Measurements from ENCODE around the gene MAP2K6.

Gene MAP2K6

DNA sequence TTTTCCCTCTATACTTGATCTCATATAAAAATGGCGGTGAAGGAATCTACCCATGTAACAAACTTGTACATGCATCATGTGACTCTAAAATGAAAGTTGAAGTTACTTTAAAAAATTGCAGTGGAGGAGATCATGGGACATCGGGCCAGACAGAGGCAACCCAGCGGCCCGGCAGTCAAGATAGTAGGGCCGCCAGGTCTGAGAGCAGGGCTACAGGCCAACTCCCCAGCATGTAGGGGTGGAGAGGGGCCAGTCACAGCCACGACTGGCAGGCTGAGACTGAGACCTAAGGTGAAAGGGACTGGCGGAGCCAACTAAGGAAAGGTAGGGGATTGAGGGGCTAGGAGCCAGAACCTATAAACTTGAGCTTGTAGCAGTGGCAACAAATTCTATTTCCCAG is 150.9 kb downstream of the MAP2K6 start:
- H3K4me3 ChIP-seq (ENCODE audit: low read length), result no peak overlapping the region
- TF ChIP-seq ZNF274 (IDR thresholded peaks at IDR 0.05; ENCODE audit: low read depth, low read length), result no peak

DNA sequence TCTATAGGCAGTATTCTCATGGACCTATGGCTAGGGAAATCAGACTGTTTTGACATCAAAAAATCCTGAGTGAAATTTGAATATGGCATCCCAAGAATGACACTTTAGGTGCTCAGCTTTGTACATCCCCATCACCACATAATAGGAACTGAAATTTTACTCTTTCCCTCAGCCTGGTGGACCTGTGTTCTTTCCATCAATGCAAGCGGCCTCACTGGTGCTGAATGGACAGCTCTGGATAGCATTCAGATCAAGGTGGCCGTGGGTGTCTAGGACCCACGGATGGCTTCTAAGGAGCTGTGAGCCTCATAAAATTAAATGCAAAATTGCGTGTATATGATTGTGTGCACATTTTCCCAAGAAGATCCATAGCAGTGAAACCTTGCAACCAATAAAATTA is 152.6 kb downstream of the MAP2K6 start:
- H3K4me3 ChIP-seq (ENCODE audit: low read length), result no peak overlapping the region
- TF ChIP-seq ZNF274 (IDR thresholded peaks at IDR 0.05; ENCODE audit: low read depth, low read length), result no peak

DNA sequence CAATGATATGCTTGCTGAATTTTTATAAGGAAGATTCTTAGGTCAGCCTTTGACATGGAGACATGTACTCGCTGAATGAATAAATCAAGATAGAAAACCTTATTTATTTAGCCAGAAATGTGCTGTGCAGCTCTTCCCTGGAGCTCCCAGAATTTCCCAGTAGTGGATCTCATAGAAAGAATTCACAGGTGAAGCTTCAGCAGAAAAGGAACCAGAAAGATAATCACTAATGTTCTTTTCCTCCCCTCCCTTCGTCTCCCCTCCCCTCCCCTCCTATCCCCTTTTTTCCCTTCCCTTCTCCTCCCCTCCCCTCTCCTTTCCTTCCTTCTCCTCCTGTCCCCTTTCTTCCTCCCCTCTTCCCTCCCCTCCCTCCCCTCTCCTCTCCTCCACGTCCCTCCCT is 158.2 kb downstream of the MAP2K6 start:
- H3K4me3 ChIP-seq (ENCODE audit: low read length), result no peak overlapping the region
- TF ChIP-seq ZNF274 (IDR thresholded peaks at IDR 0.05; ENCODE audit: low read depth, low read length), result no peak

DNA sequence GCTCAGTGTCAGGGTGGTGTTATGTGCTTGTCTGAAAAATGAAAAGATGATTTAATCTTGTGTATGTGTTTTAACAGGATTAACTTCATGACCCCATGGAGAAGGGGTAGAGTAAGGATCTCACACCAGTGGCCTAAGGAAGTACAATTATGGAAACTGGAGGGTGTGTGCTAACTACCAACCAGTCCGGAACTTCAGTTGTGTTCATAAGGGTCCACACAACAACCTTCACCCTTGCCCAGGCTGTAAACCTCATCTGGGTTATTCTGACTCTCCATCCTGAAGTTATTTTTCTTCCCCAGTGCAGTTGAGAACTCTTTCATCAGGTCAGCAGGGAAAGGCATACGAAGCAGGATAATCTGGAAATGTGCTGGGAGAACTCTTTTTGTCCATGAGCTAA is 158.9 kb downstream of the MAP2K6 start:
- no peak overlapping the region for H3K4me3 ChIP-seq (ENCODE audit: low read length)
- no peak for TF ChIP-seq ZNF274 (IDR thresholded peaks at IDR 0.05; ENCODE audit: low read depth, low read length)

DNA sequence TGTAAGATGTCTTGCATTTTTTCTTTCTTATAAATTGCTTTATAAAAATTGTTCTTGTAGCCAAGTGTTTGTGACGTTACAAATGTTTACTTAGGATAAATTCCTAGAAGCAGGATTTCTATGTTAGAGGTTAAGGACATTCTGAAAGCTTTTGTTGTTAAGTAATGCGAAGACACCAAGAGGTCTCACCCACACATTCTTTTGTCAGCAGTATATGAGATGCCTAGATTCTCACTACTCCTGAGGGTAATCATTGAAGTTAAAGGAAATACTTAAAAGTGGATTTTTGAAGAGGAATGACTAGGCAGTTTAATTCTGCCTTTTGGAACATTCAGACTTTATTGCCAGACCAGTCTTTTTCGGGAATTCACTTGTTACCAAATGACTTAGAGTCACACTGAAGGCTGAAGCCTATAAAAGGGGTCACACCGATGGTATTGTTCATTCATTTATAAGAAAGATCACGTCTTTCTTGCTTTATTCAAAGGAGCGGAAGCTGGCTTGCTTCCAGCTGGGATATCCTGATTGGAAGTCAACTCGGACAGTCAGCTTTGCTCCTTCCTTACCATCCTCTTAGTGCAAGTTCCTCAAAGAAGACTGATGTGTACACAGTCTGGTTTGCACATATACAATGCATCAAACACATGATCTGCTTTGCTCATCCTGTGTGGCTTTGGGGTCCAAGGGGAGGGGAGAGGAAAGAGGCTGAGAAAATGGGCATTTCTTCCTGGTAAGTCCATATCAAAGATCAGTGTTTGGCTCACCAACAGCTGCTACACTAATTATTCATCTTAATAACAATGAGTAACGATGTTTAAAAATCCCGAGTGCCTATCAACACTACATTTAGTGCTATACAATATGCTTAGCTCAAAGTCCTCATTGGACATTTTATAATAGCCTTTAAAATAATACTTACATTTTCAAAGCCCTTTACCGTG is 160.0 kb downstream of the MAP2K6 start:
- TF ChIP-seq ZNF274 (IDR thresholded peaks at IDR 0.05; ENCODE audit: low read depth, low read length), result no peak
- H3K4me3 ChIP-seq (ENCODE audit: low read length), result no peak overlapping the region

DNA sequence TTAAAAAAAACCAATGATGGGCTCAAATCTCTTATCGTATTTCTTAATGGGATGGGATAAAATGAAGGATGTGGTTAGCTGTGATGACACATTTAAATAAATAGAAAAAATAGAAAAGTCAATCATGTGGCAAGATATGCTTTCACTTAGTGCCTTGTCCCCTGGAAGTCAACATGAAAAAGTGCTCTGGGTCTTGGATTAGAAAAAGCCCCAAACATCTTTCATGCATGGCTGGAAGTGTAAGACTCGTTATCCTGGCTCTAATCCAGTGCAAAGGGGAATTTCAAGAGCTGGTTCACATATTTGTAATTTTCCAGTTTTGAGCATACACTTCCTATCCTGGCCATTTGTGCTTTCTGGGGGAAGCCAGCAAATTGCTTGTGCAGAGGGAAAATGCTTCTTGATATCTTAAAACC is 160.9 kb downstream of the MAP2K6 start:
- H3K4me3 ChIP-seq (ENCODE audit: low read length), result no peak overlapping the region
- no peak for TF ChIP-seq ZNF274 (IDR thresholded peaks at IDR 0.05; ENCODE audit: low read depth, low read length)

DNA sequence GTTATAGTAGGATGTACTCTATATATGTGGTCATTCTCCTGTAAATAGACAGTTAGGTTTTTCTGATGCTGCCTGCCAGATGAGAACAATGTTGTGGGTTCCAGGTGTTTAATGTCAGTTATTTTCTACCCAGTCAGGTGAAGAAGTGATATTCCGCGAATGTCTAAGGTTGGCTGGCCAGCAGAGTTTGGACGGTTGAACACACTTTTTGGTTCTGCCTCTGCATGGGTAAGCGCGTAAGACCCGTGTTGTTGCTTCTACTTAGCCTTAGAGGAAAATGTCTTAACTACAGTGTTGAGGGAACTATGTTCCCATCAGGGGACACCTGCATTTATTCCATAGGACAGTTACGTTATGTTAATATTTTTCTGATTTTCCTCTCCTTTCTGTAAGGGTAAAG is 162.6 kb downstream of the MAP2K6 start:
- H3K4me3 ChIP-seq (ENCODE audit: low read length), result no peak overlapping the region
- TF ChIP-seq ZNF274 (IDR thresholded peaks at IDR 0.05; ENCODE audit: low read depth, low read length), result no peak

DNA sequence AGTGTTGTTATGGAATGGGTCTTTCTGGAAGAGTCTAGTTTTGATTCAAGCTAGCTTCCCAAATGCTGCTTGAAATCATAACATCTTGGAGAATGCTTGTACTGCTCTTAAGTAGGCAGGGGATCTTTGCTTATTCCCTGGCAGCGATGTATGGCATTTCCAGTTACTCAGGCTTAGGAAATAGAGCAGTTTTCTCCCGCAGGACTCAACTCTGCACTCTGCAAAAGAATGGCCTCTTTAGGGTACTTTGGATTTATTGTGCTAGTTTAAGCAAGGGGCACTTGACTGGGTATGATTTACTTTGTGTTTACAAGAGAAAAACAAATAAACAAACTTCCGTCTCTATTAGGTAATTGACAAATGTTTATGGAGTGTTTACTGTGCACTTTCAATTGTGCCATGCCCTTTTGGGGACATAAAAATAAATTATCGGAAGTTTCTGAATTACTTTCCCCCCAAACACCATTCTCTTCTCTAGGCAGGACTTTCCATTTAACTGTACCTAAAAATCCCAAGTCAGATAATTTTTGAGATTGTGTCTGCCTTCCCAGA is 164.0 kb downstream of the MAP2K6 start:
- H3K4me3 ChIP-seq (ENCODE audit: low read length), result no peak overlapping the region
- no peak for TF ChIP-seq ZNF274 (IDR thresholded peaks at IDR 0.05; ENCODE audit: low read depth, low read length)

DNA sequence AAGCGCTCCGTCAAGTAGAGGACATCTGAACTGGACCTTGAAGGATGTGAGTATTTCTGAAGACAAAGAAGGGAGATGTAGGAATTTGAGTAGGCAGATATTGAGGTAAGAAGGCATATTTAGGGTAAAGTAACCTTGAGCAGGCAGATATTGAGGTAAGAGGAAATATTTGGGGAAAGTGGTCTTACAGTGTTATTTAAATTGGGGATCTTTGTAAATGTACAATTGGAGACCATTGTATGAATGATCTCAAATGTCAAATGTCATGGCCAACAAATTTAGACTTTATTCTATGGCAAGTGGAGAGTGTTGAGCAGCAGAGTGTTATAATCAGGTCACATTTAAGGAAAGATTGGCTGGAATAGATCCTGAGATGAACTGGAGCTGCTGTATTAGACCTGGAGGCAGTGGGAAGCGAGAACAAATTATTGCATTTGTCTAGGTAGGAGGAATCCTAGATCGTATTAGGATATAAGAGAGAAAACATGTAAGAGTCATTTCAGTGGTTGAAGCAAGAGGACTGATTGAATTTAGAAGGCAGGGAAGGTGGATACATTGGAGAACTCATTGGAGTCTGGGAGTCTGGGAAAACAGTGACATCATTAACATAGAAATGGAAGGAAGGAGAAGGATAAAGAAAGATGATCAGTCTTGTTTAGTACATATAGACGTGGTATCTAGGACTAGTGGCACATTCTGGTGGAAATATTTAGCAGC is 165.6 kb downstream of the MAP2K6 start:
- no peak for TF ChIP-seq ZNF274 (IDR thresholded peaks at IDR 0.05; ENCODE audit: low read depth, low read length)
- no peak overlapping the region for H3K4me3 ChIP-seq (ENCODE audit: low read length)

DNA sequence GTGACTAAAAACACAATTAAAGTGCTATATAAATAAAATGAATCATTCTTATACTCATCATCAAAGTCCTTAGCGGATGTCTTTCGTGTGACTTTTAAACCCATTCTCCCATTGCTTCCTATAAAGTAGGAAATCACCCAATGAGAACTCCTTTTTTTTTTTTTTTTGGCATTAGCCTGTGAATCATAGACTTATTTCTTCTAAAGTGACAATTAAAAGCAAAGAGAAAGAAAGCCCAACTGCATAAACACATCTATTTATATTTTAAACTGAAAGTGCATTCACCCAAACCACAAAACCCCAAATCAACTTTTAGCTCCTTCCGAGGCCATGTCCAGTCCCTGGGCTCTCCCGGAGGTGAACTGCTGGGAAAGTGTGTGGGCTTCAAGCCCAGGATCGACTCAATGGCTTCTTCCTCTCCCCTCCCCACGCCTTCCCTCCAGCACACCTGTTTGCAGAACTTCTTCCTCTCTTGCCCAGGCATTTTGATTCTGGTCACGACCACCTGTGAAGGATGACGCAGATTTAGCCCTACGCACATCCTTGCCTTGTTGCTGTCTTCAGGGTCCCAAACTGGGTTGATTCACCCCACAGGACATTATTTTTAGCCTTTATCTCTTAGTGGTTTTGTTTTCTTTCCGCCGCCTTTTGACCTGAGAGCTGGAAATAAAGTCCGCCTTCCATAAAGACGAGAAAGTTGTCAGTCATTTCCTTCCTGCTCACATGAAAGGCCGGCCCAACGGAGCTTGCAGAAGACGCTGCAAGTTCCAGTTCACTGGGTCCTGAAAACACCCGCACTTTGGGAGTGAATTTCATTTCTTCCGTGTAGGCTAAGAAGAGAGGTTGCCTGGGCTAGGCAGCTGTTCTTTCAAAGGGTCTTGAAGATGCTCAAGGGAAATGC is 166.8 kb downstream of the MAP2K6 start:
- TF ChIP-seq ZNF274 (IDR thresholded peaks at IDR 0.05; ENCODE audit: low read depth, low read length), result no peak
- H3K4me3 ChIP-seq (ENCODE audit: low read length), result peak overlapping the region; percentile 23; the same call in 1 of the 2 replicates

DNA sequence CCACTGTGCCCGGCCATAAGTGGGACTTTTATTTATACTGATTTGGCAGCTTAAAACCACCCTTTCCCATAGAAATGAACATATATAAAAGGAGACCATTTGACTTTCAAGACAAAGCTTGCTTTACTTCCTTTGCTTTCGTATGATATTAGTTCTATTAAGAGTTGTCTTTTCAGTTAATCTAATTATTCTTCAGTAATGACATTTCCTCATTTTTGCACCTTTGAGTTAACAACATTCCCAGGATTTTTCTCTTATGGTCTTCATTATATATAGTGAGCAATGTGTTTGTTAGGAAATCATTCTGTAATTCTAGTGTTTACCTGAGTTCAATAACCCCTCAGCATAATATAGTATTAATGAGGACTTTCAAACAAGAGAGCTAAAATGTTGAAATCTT is 173.8 kb downstream of the MAP2K6 start:
- H3K4me3 ChIP-seq (ENCODE audit: low read length), result no peak overlapping the region
- no peak for TF ChIP-seq ZNF274 (IDR thresholded peaks at IDR 0.05; ENCODE audit: low read depth, low read length)

DNA sequence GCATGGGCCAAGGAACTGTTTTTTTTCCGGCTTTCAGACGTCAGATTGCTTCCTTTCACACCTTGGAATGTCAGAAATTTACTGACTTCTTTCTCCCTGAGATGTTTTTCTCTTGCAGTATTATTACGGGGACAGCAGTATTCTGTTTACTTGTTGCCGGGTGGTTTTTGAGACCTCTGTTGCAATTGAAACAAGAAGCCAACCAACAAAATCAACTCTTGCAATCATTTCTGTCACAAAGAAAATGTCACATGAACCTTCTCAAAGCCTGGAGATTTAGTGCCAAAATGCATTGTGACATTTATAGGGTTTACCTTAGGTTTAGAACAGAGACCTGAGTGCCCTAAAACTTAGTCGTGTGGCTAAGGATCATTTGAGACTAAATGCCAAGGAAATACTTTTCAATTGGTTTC is 174.3 kb downstream of the MAP2K6 start:
- TF ChIP-seq ZNF274 (IDR thresholded peaks at IDR 0.05; ENCODE audit: low read depth, low read length), result no peak
- H3K4me3 ChIP-seq (ENCODE audit: low read length), result no peak overlapping the region

DNA sequence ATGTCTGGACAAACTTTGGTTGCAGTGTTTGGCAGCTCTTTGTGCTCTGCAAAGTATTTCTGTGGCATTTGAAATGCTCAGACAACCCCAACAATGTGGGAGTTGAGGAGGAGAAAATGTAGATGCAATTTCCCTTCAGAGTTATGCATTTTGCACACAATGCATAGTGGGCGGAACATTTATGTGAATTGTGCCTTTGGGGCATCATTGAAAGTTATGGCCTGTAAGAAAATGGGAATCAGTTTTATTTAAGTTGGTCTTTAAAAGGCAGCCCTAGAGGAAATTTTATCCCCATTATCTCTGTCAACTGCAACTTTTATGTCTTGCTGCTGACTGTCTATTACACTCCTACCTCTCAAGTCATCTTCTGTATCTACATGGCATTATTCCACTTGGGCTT is 176.2 kb downstream of the MAP2K6 start:
- H3K4me3 ChIP-seq (ENCODE audit: low read length), result no peak overlapping the region
- no peak for TF ChIP-seq ZNF274 (IDR thresholded peaks at IDR 0.05; ENCODE audit: low read depth, low read length)
